ENCODE results near the gene DMC1. TPM values are rescaled to one million over a fixed set of nuclear protein-coding genes. Genes with fewer than 3 reads are reported as not detected.

Gene DMC1
- total RNA-seq, 4 donors from 2014 or later, result 0.84 to 1.4 (median 0.84) TPM; not detected in 1

DNA sequence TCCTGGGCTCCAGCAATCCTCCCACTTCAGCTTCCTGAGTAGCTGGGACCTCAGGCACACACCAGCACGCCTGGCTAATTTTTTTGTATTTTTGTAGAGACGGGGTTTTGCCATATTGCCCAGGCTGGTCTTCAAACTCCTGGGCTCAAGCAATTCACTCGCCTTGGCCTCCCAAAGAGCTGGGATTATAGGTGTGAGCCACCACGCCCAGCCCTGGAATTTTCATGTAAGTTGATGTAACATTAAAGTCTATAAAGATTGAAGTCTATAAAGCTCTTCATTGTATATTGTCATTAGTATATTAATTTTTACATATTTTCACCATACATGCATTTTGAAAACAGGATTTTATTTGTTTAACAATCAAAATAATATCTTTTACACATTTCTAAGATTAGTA is 51.4 kb downstream of the DMC1 start:
- DNase-seq (ENCODE audit: low spot score) (no peak), ATAC-seq (ENCODE audit: low FRiP score) (no peak)
- TF ChIP-seq, protein P1, sequence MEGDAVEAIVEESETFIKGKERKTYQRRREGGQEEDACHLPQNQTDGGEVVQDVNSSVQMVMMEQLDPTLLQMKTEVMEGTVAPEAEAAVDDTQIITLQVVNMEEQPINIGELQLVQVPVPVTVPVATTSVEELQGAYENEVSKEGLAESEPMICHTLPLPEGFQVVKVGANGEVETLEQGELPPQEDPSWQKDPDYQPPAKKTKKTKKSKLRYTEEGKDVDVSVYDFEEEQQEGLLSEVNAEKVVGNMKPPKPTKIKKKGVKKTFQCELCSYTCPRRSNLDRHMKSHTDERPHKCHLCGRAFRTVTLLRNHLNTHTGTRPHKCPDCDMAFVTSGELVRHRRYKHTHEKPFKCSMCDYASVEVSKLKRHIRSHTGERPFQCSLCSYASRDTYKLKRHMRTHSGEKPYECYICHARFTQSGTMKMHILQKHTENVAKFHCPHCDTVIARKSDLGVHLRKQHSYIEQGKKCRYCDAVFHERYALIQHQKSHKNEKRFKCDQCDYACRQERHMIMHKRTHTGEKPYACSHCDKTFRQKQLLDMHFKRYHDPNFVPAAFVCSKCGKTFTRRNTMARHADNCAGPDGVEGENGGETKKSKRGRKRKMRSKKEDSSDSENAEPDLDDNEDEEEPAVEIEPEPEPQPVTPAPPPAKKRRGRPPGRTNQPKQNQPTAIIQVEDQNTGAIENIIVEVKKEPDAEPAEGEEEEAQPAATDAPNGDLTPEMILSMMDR (IDR thresholded peaks at IDR 0.05), result no peak

- TF ChIP-seq, protein P1 (IDR thresholded peaks at IDR 0.05), result no peak
- DNase-seq (ENCODE audit: low spot score) (no peak), ATAC-seq (ENCODE audit: low FRiP score) (no peak)
Observed at GRCh38 chr22:38513063-38513462, 56.9 kb downstream of the DMC1 start.

GRCh38 chr22:38510416-38510970 is 59.5 kb downstream of the DMC1 start:
- ATAC-seq (ENCODE audit: low FRiP score) (no peak), DNase-seq (ENCODE audit: low spot score) (no peak)
- TF ChIP-seq, protein P1 (IDR thresholded peaks at IDR 0.05), result no peak

GRCh38 chr22:38506118-38506962 is 63.6 kb downstream of the DMC1 start, which contains the start of gene DDX17:
Gene DDX17 (minus strand): TSS chr22:38506311.
- ATAC-seq (ENCODE audit: low FRiP score) (peak; percentile 98), DNase-seq (ENCODE audit: low spot score) (peak; percentile 74)
- TF ChIP-seq, protein P1 (IDR thresholded peaks at IDR 0.05), result no peak

DNA sequence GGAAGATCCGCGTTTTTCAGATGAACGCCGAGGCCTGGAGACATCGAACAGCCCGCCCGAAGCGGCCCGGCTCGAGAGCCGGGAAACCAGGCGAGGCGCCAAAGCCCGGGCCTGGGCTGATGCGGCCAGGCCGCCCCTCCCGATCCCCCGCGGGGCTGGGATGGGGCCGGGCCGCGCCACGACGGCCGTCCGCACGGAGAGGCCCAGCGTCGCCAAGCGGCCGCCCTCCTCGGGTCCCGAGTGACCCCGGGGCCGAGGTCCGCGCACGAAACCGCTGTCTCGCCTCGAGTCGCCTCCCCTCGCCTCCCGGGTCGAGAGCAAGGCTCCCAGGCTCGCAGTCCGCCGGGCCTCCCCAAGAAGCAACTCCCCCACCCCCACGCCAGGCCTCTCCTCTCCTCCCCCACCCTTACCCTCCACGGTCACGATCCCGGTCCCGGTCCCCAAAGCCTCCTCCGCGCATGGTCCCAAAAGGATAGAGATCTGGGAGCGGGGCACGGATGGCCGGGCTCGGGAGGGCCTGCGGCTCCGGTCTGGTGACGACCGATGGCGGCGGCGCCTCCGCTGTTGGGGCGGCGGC is 64.4 kb downstream of the DMC1 start:
- peak; percentile 52 for ATAC-seq (ENCODE audit: low FRiP score)
- TF ChIP-seq, protein P1 (IDR thresholded peaks at IDR 0.05), result no peak

DNA sequence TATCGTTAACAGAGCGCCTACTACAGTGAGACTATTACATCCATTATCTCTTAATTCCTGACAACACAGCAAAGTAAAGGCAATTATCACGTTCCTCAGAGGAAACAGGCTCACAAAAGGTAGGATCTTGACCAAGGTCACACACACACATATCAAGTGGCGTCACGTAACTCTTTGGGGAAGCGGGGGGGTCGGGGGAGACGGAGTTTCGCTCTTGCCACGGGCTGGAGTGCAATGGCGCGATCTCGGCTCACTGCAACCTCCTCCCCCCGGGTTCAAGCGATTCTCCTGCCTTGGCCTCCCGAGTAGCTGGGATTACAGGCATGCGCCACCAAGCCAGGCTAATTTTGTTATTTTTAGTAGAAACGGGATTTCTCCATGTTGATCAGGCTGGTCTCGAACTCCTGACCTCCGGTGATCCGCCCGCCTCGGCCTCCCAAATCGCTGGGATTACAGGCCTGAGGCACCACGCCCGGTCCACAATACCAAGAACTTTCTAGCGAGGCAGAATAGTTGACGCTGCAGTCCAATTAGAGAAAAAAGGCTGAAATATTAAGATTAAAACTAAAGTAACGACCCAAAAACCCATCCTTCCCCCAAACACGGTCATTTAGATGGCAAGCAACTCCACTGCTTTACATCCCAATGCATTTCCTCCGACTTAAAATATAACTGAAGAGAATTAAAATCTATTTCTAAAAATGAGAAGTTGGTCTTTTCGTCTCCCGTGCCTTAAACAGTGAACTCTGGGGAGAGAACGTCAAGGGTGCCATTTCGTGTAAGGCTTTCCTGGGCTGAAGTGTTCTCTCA is 65.0 kb downstream of the DMC1 start:
- DNase-seq (ENCODE audit: low spot score) (no peak), ATAC-seq (ENCODE audit: low FRiP score) (no peak)
- TF ChIP-seq, protein P1 (IDR thresholded peaks at IDR 0.05), result no peak

More for the DNA sequence above, 64.4 kb downstream of the DMC1 start:
- DNase-seq (ENCODE audit: low spot score), result no peak

All from omental fat pad (tissue), 4 donors.